ENCODE data around the gene PLEKHF1.

DNA sequence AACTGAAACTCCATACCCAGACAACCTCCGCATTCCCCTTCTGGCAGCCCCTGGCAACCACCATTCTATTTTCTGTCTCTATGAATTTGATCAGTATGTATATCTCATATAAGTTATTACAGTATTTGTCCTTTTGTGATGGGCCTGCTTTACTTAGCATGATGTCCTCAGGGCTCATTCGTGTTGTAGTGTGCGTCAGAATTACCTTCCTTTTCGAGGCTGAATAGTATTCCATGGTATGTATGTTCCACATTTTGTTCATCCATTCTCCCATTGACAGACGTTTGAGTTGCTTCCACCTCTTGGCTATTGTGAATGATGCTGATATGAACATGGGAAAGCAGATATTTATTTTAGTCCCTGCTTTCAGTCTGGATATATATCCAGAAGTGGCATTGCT lies 5.0 kb downstream of the PLEKHF1 start:
- TF ChIP-seq, protein P1, sequence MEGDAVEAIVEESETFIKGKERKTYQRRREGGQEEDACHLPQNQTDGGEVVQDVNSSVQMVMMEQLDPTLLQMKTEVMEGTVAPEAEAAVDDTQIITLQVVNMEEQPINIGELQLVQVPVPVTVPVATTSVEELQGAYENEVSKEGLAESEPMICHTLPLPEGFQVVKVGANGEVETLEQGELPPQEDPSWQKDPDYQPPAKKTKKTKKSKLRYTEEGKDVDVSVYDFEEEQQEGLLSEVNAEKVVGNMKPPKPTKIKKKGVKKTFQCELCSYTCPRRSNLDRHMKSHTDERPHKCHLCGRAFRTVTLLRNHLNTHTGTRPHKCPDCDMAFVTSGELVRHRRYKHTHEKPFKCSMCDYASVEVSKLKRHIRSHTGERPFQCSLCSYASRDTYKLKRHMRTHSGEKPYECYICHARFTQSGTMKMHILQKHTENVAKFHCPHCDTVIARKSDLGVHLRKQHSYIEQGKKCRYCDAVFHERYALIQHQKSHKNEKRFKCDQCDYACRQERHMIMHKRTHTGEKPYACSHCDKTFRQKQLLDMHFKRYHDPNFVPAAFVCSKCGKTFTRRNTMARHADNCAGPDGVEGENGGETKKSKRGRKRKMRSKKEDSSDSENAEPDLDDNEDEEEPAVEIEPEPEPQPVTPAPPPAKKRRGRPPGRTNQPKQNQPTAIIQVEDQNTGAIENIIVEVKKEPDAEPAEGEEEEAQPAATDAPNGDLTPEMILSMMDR (conservative IDR thresholded peaks at IDR 0.05; ENCODE audit: low read depth, low read length), result no peak
- TF ChIP-seq EZH2 (IDR thresholded peaks at IDR 0.05; ENCODE audit: low read length, unreplicated experiment), result no peak
